MM.1S (cell line): Measurements from ENCODE around the gene FNDC11.

Experiments
- DNase-seq: peaks from one replicate; pipeline ENCODE4 v3.0.0-alpha.2; 2015
- H2AFZ ChIP-seq: fragments of 300-600 bp; sonication (generic); 2 replicates; pipeline ENCODE4 v1.6.0; 2016; ENCODE audit warnings: antibody characterized with exemption, low read length
- H3F3A ChIP-seq: fragments of 300-600 bp; sonication (generic); 2 replicates; pipeline ENCODE4 v1.6.1; 2016; ENCODE audit warnings: mild to moderate bottlenecking, antibody characterized with exemption, low read length, moderate library complexity, mixed read lengths; ENCODE audit not compliant: insufficient read depth
- H3K27ac ChIP-seq: fragments of 300-600 bp; sonication (generic); 2 replicates; pipeline ENCODE4 v1.5.1; 2016; ENCODE audit warnings: mild to moderate bottlenecking, low read length
- H3K27me3 ChIP-seq: fragments of 300-600 bp; sonication (generic); replicated peaks from 2 replicates; pipeline ENCODE4 v1.6.0; 2016; ENCODE audit warnings: low read length; ENCODE audit not compliant: insufficient read depth
- H3K36me3 ChIP-seq: fragments of 300-600 bp; sonication (generic); replicated peaks from 2 replicates; pipeline ENCODE4 v1.6.1; 2016; ENCODE audit warnings: mild to moderate bottlenecking, low read length, mixed read lengths; ENCODE audit not compliant: insufficient read depth
- H3K4me1 ChIP-seq: fragments of 300-600 bp; sonication (generic); 2 replicates; pipeline ENCODE4 v1.6.1; 2016; ENCODE audit warnings: low read length, mixed read lengths
- H3K4me2 ChIP-seq: fragments of 300-600 bp; sonication (generic); 2 replicates; pipeline ENCODE4 v1.6.0; 2016; ENCODE audit warnings: low read depth, low read length
- H3K4me3 ChIP-seq: fragments of 300-600 bp; sonication (generic); 2 replicates; pipeline ENCODE4 v1.5.1; 2016; ENCODE audit warnings: low read length, mixed read lengths
- H3K79me2 ChIP-seq: fragments of 300-600 bp; sonication (generic); 2 replicates; pipeline ENCODE4 v1.6.1; 2016; ENCODE audit warnings: mixed run types, low read length, mixed read lengths
- H3K9ac ChIP-seq: fragments of 300-600 bp; sonication (generic); 2 replicates; pipeline ENCODE4 v1.6.1; 2016; ENCODE audit warnings: low read length, mixed read lengths
- H3K9me2 ChIP-seq: fragments of 300-600 bp; sonication (generic); replicated peaks from 2 replicates; pipeline ENCODE4 v1.6.1; 2016; ENCODE audit warnings: mild to moderate bottlenecking, low read length, mixed read lengths; ENCODE audit not compliant: insufficient read depth
- H3K9me3 ChIP-seq: fragments of 300-600 bp; sonication (generic); replicated peaks from 2 replicates; pipeline ENCODE4 v1.6.1; 2016; ENCODE audit warnings: mild to moderate bottlenecking, low read length, mixed read lengths; ENCODE audit not compliant: insufficient read depth
- H4K20me1 ChIP-seq: fragments of 300-600 bp; sonication (generic); 2 replicates; pipeline ENCODE4 v1.6.1; 2016; ENCODE audit warnings: mild to moderate bottlenecking, low read length, moderate library complexity, mixed read lengths; ENCODE audit not compliant: insufficient read depth
- EZH2 ChIP-seq: fragments of 300-600 bp; sonication (generic); optimal IDR thresholded peaks from 2 replicates; pipeline ENCODE3; 2017; ENCODE audit warnings: low read depth, mild to moderate bottlenecking, antibody characterized with exemption, low read length, mixed read lengths
- EZH2phosphoT487 ChIP-seq: fragments of 300-600 bp; sonication (generic); IDR thresholded peaks from 2 replicates; pipeline ENCODE4 v1.6.1; 2018; ENCODE audit warnings: antibody characterized with exemption, low read length
- TF ChIP-seq, protein P1 (sequence below): fragments of 300-600 bp; sonication (generic); IDR thresholded peaks from 2 replicates; pipeline ENCODE4 v1.5.1; 2016; ENCODE audit warnings: antibody characterized with exemption, low read length, mixed read lengths

The FNDC11 gene

DNA sequence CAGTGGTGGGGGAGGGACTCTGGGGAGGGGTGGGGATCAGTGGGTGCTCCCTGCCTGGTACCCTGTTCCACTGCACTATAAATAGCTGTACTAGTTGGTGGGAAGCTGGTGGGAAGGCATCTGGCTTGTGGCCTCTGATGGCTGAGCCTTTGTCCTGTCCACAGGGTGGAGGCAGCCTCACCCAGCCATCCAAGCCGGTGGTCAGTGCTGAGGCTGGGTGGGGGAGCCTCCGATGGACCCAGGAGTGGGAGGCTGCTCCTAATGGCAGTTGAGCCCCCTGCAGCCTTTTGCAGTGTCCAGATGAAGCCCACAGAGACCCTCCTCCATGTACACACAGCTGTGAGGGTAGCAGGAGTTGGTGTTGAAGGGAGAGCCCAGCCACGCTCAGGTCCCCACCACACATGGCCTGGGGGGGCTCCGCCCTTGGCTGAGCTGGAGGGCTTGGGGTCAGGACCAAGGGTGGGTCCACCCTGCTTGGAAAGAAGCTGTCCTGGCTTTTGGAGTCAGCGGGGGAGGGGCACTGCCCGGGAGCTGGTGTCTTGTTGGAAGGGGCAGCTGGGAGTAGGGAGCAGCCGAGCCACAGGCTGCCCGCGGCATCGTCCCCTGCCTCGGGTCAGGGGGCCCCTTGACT is 30.9 kb upstream of the FNDC11 start:
- Histone ChIP-seq H4K20me1 (no peaks in the 10 kb centered on the region), H3K4me3 (no peak overlapping the region), H3K79me2 (peaks cover 15% of the 10 kb centered on the region), H3K36me3 (no peaks in the 10 kb centered on the region), H3K27me3 (peaks cover 30% of the 10 kb centered on the region), H3F3A (peaks cover 7% of the 10 kb centered on the region; the same call in 1 of the 2 replicates), H3K4me1 (0 out of 2 replicates have a peak, but pooled peaks cover 4% of the 10 kb centered on the region), H3K9ac (no peak overlapping the region), H3K27ac (no peak overlapping the region), H3K9me2 (no peaks in the 10 kb centered on the region), H3K4me2 (no peak overlapping the region), H2AFZ (no peak overlapping the region), H3K9me3 (no peaks in the 10 kb centered on the region)
- no peak for DNase-seq
- TF ChIP-seq EZH2phosphoT487 (no peak), EZH2 (no peak)

DNA sequence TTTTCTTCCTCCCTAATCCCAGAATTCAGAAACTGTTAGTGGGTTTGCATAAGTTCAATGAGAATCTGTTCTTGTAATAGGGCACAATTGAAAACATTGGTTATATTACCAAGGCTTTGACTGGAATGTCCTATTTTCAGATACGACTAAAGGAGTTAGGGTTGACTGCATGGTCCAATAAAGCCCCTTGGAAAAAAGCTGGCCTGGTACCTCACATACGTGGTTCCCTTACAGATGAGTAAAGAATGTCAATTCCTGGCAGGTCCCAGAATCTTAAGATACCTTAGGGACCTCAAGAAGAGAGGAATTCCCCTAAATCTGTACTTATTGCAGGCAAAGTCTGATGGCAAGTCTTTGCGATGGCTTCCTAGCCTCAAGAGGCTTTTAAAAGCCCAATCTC is 28.8 kb upstream of the FNDC11 start:
- Histone ChIP-seq H4K20me1 (no peaks in the 10 kb centered on the region), H2AFZ (no peak overlapping the region), H3K4me1 (no peaks in the 10 kb centered on the region), H3K4me3 (no peak overlapping the region), H3K36me3 (no peaks in the 10 kb centered on the region), H3K27ac (no peak overlapping the region), H3K4me2 (no peak overlapping the region), H3K27me3 (peaks cover 31% of the 10 kb centered on the region), H3K79me2 (peaks cover 15% of the 10 kb centered on the region), H3K9ac (no peak overlapping the region), H3F3A (peaks cover 7% of the 10 kb centered on the region), H3K9me3 (no peaks in the 10 kb centered on the region), H3K9me2 (no peaks in the 10 kb centered on the region)
- no peak for DNase-seq
- TF ChIP-seq, protein P1, sequence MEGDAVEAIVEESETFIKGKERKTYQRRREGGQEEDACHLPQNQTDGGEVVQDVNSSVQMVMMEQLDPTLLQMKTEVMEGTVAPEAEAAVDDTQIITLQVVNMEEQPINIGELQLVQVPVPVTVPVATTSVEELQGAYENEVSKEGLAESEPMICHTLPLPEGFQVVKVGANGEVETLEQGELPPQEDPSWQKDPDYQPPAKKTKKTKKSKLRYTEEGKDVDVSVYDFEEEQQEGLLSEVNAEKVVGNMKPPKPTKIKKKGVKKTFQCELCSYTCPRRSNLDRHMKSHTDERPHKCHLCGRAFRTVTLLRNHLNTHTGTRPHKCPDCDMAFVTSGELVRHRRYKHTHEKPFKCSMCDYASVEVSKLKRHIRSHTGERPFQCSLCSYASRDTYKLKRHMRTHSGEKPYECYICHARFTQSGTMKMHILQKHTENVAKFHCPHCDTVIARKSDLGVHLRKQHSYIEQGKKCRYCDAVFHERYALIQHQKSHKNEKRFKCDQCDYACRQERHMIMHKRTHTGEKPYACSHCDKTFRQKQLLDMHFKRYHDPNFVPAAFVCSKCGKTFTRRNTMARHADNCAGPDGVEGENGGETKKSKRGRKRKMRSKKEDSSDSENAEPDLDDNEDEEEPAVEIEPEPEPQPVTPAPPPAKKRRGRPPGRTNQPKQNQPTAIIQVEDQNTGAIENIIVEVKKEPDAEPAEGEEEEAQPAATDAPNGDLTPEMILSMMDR, result no peak

DNA sequence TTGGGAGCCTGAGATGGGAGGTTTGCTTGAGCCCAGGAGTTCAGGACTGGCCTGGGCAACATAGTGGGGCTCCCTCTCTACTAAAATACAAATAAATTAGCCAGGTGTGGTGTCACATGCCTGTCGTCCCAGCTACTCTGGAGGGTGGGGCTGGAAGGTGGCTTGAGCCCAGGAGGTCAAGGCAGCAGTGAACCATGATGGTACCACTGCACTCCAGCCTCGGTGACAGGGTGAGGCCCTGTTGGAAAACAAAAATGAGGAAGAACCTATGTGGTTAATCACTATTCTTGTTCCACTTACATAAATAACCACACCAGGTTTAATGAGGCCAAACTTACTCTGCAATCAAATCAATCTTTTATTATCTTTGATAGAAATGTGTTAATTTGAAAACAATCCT is 28.0 kb upstream of the FNDC11 start:
- no peak overlapping the region for H3K4me3 ChIP-seq
- no peak overlapping the region for H3K27ac ChIP-seq
- H4K20me1 ChIP-seq, result no peaks in the 10 kb centered on the region
- peaks cover 14% of the 10 kb centered on the region for H3K79me2 ChIP-seq
- TF ChIP-seq, protein P1, result no peak
- TF ChIP-seq EZH2phosphoT487 (no peak), EZH2 (no peak)
- H3K36me3 ChIP-seq, result no peaks in the 10 kb centered on the region
- no peak for DNase-seq
- H3K9me2 ChIP-seq, result no peaks in the 10 kb centered on the region
- no peaks in the 10 kb centered on the region for H3K4me1 ChIP-seq
- H3F3A ChIP-seq, result peaks cover 7% of the 10 kb centered on the region
- no peak overlapping the region for H2AFZ ChIP-seq
- no peaks in the 10 kb centered on the region for H3K9me3 ChIP-seq
- no peak overlapping the region for H3K4me2 ChIP-seq
- H3K27me3 ChIP-seq, result peaks cover 39% of the 10 kb centered on the region
- H3K9ac ChIP-seq, result no peak overlapping the region

DNA sequence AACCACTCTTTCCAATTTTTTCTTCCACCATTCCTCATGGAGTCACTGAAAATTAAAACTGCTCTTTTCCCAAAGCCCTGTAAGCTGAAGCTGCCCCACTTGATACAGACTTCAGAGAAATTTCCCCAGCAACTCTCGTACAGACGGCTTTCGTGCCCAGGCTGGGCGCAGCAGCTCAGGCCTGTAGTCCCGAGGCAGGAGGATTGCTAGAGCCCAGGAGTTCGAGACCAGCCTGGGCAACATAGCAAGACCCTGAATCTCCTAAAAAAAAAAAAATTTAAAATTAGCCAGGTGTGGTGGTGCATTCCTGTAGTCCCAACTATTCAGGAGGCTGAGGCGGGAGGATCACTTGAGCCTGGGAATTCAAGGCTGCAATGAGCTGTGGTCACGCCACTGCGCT is 26.8 kb upstream of the FNDC11 start:
- no peak for DNase-seq
- no peak overlapping the region for H3K4me2 ChIP-seq
- H2AFZ ChIP-seq, result no peak overlapping the region
- no peaks in the 10 kb centered on the region for H3K9me2 ChIP-seq
- H4K20me1 ChIP-seq, result no peaks in the 10 kb centered on the region
- no peak for TF ChIP-seq EZH2phosphoT487
- TF ChIP-seq EZH2, result no peak
- TF ChIP-seq, protein P1, result no peak
- H3K9me3 ChIP-seq, result no peaks in the 10 kb centered on the region
- no peaks in the 10 kb centered on the region for H3K4me1 ChIP-seq
- H3K9ac ChIP-seq, result no peak overlapping the region
- H3F3A ChIP-seq, result peaks cover 7% of the 10 kb centered on the region
- H3K4me3 ChIP-seq, result no peak overlapping the region
- H3K36me3 ChIP-seq, result no peaks in the 10 kb centered on the region
- H3K27me3 ChIP-seq, result peaks cover 44% of the 10 kb centered on the region
- H3K27ac ChIP-seq, result no peak overlapping the region
- H3K79me2 ChIP-seq, result peaks cover 4% of the 10 kb centered on the region; the same call in 1 of the 2 replicates
